Measurements from ENCODE around the gene RHEX.

Gene RHEX

GRCh38 chr1:206010060-206010459, 42.9 kb upstream of the RHEX start:
- Mint-ChIP-seq H3K9me3 (no peaks in the 10 kb centered on the region), H3K36me3 (ENCODE audit: low read depth) (no peaks in the 10 kb centered on the region), H3K27me3 (ENCODE audit: low read depth) (no peaks in the 10 kb centered on the region), H3K27ac (no peak overlapping the region), H3K4me1 (peaks cover 24% of the 10 kb centered on the region), H3K4me3 (no peak overlapping the region)
- TF ChIP-seq, protein P1, sequence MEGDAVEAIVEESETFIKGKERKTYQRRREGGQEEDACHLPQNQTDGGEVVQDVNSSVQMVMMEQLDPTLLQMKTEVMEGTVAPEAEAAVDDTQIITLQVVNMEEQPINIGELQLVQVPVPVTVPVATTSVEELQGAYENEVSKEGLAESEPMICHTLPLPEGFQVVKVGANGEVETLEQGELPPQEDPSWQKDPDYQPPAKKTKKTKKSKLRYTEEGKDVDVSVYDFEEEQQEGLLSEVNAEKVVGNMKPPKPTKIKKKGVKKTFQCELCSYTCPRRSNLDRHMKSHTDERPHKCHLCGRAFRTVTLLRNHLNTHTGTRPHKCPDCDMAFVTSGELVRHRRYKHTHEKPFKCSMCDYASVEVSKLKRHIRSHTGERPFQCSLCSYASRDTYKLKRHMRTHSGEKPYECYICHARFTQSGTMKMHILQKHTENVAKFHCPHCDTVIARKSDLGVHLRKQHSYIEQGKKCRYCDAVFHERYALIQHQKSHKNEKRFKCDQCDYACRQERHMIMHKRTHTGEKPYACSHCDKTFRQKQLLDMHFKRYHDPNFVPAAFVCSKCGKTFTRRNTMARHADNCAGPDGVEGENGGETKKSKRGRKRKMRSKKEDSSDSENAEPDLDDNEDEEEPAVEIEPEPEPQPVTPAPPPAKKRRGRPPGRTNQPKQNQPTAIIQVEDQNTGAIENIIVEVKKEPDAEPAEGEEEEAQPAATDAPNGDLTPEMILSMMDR (IDR thresholded peaks at IDR 0.05; ENCODE audit: unreplicated experiment in 3 of 3), result no peak

DNA sequence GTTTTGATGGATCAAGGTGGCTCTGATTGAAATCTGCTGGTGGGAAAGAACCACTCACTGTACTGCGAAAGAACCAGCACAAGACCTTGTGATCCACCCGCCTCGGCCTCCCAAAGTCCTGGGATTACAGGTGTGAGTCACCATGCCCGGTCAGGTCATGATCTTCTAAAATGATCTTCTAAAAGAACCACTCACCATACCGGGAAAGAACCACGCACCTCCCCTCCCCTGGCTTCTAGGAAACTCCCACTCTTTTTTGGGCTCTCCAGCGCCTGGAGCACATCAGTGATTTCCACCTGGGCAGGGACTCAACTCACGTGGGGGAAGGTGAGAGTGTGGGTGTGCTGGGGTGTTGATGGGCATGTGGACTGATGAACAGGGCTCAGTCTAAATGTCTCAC, 41.9 kb upstream of the RHEX start:
- no peak overlapping the region for H3K27ac Mint-ChIP-seq
- H3K9me3 Mint-ChIP-seq, result no peaks in the 10 kb centered on the region
- H3K4me1 Mint-ChIP-seq, result peaks cover 14% of the 10 kb centered on the region
- no peaks in the 10 kb centered on the region for H3K36me3 Mint-ChIP-seq (ENCODE audit: low read depth)
- no peak overlapping the region for H3K4me3 Mint-ChIP-seq
- H3K27me3 Mint-ChIP-seq (ENCODE audit: low read depth), result no peaks in the 10 kb centered on the region
- TF ChIP-seq, protein P1 (IDR thresholded peaks at IDR 0.05; ENCODE audit: unreplicated experiment in 3 of 3), result no peak

DNA sequence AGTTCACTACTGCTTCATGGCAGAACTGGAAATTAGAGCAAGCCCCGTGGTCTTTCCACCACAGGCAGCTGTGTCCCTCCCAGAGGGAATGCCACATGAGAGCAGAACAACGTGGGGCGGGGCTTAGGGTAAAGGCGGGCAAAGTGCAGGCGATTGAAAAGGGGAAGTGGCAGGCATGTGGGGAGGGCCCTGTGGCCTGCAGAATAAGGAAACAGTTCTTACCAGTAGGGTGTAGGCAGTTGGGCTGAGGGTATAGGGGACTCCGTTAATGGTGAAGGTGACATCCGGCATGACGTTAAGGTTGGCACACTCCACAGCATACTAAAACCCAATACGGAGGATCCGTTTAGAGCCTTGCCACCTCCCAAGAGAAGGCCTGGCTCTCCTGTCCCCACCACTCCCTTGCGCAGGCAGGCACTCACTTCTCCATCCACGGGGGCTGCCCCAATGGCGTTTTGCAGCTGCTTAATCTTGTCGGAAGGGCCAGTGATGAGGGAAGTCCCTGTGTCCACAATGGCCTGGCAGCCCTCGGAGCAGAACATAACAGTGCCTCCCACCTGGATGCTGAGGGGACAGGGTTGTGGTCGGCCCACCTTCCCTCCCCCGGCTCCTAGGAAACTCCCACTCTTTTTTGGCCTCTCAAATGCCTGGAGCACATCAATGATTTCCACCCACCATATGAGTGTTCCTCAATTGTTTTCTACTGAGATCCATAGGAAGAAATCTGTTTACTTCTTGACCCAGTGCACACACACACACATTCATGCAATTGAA, 40.7 kb upstream of the RHEX start:
- TF ChIP-seq, protein P1 (IDR thresholded peaks at IDR 0.05; ENCODE audit: unreplicated experiment in 3 of 3), result no peak

GRCh38 chr1:206013026-206013795, 39.8 kb upstream of the RHEX start:
- H3K36me3 Mint-ChIP-seq (ENCODE audit: low read depth), result no peaks in the 10 kb centered on the region
- no peak overlapping the region for H3K27ac Mint-ChIP-seq
- TF ChIP-seq, protein P1 (IDR thresholded peaks at IDR 0.05; ENCODE audit: unreplicated experiment in 3 of 3), result no peak
- H3K4me3 Mint-ChIP-seq, result no peak overlapping the region
- H3K4me1 Mint-ChIP-seq, result peaks cover 11% of the 10 kb centered on the region
- no peaks in the 10 kb centered on the region for H3K27me3 Mint-ChIP-seq (ENCODE audit: low read depth)
- H3K9me3 Mint-ChIP-seq, result peaks cover 4% of the 10 kb centered on the region

More for the DNA sequence above, 40.7 kb upstream of the RHEX start:
- H3K36me3 Mint-ChIP-seq (ENCODE audit: low read depth), result no peaks in the 10 kb centered on the region
- no peak overlapping the region for H3K4me3 Mint-ChIP-seq
- no peaks in the 10 kb centered on the region for H3K27me3 Mint-ChIP-seq (ENCODE audit: low read depth)
- H3K27ac Mint-ChIP-seq, result no peak overlapping the region
- H3K4me1 Mint-ChIP-seq, result peaks cover 11% of the 10 kb centered on the region
- H3K9me3 Mint-ChIP-seq, result no peaks in the 10 kb centered on the region

GRCh38 chr1:206014601-206015000, 38.4 kb upstream of the RHEX start:
- H3K36me3 Mint-ChIP-seq (ENCODE audit: low read depth), result no peaks in the 10 kb centered on the region
- TF ChIP-seq, protein P1 (IDR thresholded peaks at IDR 0.05; ENCODE audit: unreplicated experiment in 3 of 3), result no peak
- peaks cover 4% of the 10 kb centered on the region for H3K27me3 Mint-ChIP-seq (ENCODE audit: low read depth)
- no peak overlapping the region for H3K27ac Mint-ChIP-seq
- H3K4me1 Mint-ChIP-seq, result peaks cover 4% of the 10 kb centered on the region
- H3K4me3 Mint-ChIP-seq, result no peak overlapping the region
- peaks cover 4% of the 10 kb centered on the region for H3K9me3 Mint-ChIP-seq
